IMR-90 (cell line): ENCODE results near the gene SLC25A52. TPM values are rescaled to one million over a fixed set of nuclear protein-coding genes. Genes with fewer than 3 reads are reported as not detected.

Experiments
- ATAC-seq: fragments of 200-7000 bp; cut with Tn5 transposase; 2 replicates; pipeline ENCODE4 v1.9.1; 2020; ENCODE audit warnings: low read depth, mild to moderate bottlenecking, moderate library complexity
- BruUV-seq: library from RNA; stranded (reverse); fragments of 400-500 nt; replicated peaks from 2 replicates; lab custom pipeline; 2021; lab: Mats Ljungman, UMichigan
- CTCF ChIA-PET: fragments of 300-600 bp; formaldehyde crosslinking; extraction: SDS; loops from one replicate; lab custom pipeline; 2021; ENCODE audit warnings: antibody characterized with exemption; lab: Yijun Ruan, JAX
- POLR2A ChIA-PET: fragments of 300-600 bp; sonication (Branson Sonifier 250); formaldehyde crosslinking; loops from one replicate; lab custom pipeline; 2022; ENCODE audit warnings: antibody characterized with exemption; ENCODE audit not compliant: unreplicated experiment; lab: Charles Lee
- DNase-seq: peaks from one replicate; pipeline ENCODE4 v3.0.0; 2013
- H2AFZ ChIP-seq: replicated peaks from 2 replicates; pipeline ENCODE3; 2013; ENCODE audit warnings: low read length, mild to moderate bottlenecking; ENCODE audit not compliant: poor library complexity
- H2AK5ac ChIP-seq: 2 replicates; pipeline ENCODE4 v1.6.1; 2013; ENCODE audit warnings: low read depth, low read length, inconsistent platforms
- H2AK9ac ChIP-seq: replicated peaks from 2 replicates; pipeline ENCODE3; 2013; ENCODE audit warnings: mild to moderate bottlenecking, low read depth, low read length, moderate library complexity; ENCODE audit not compliant: poor library complexity
- H2BK120ac ChIP-seq: 2 replicates; pipeline ENCODE4 v1.6.1; 2013; ENCODE audit warnings: low read depth, low read length, inconsistent platforms
- H2BK15ac ChIP-seq: 3 replicates; pipeline ENCODE4 v1.6.1; 2013; ENCODE audit warnings: low read depth, low read length, inconsistent platforms
- H2BK20ac ChIP-seq: 2 replicates; pipeline ENCODE4 v1.6.1; 2013; ENCODE audit warnings: low read depth, mild to moderate bottlenecking, inconsistent platforms, low read length, moderate library complexity
- H2BK5ac ChIP-seq: 2 replicates; pipeline ENCODE4 v1.6.1; 2013; ENCODE audit warnings: mild to moderate bottlenecking, low read depth, low read length, inconsistent platforms; ENCODE audit not compliant: poor library complexity, severe bottlenecking
- H3K14ac ChIP-seq: replicated peaks from 2 replicates; pipeline ENCODE4 v1.6.1; 2013; ENCODE audit warnings: low read depth, low read length, inconsistent platforms
- H3K18ac ChIP-seq: 2 replicates; pipeline ENCODE4 v1.6.1; 2013; ENCODE audit warnings: low read depth, low read length, control low read depth
- H3K23ac ChIP-seq: 2 replicates; pipeline ENCODE4 v1.6.1; 2013; ENCODE audit warnings: low read depth, low read length, inconsistent platforms
- H3K27ac ChIP-seq: 2 replicates; pipeline ENCODE4 v1.5.1; 2013; ENCODE audit warnings: mild to moderate bottlenecking, control low read depth, low read length; ENCODE audit not compliant: insufficient read depth
- H3K27me3 ChIP-seq: 2 replicates; pipeline ENCODE4 v1.6.1; 2013; ENCODE audit warnings: low read length; ENCODE audit not compliant: control insufficient read depth, insufficient read depth
- H3K36me3 ChIP-seq: 2 replicates; pipeline ENCODE4 v1.6.1; 2013; ENCODE audit warnings: low read length, mixed read lengths; ENCODE audit not compliant: control insufficient read depth, insufficient read depth
- H3K4ac ChIP-seq: 2 replicates; pipeline ENCODE4 v1.6.1; 2013; ENCODE audit warnings: low read depth, low read length, inconsistent platforms
- H3K4me1 ChIP-seq: 2 replicates; pipeline ENCODE4 v1.6.1; 2013; ENCODE audit warnings: low read length, mixed read lengths; ENCODE audit not compliant: control insufficient read depth, insufficient read depth
- H3K4me2 ChIP-seq: 2 replicates; pipeline ENCODE4 v1.6.1; 2013; ENCODE audit warnings: low read depth, mild to moderate bottlenecking, control low read depth, low read length, moderate library complexity
- H3K4me3 ChIP-seq: 2 replicates; pipeline ENCODE4 v1.5.1; 2013; ENCODE audit warnings: low read depth, mild to moderate bottlenecking, control low read depth, low read length, moderate library complexity; ENCODE audit not compliant: insufficient read depth
- H3K56ac ChIP-seq: 2 replicates; pipeline ENCODE4 v1.6.1; 2013; ENCODE audit warnings: low read length, inconsistent platforms; ENCODE audit not compliant: insufficient read depth; ENCODE audit errors: extremely low read depth
- H3K79me1 ChIP-seq, 2 experiments: 2 replicates each; pipeline ENCODE4 v1.6.1; 2013; ENCODE audit warnings: low read length in 2 of 2, inconsistent platforms in 1 of 2, low read depth in 1 of 2
- H3K9ac ChIP-seq: 2 replicates; pipeline ENCODE4 v1.6.1; 2013; ENCODE audit warnings: low read depth, low read length, control low read depth
- H3K9me1 ChIP-seq: 2 replicates; pipeline ENCODE4 v1.6.1; 2013; ENCODE audit warnings: low read length, inconsistent platforms; ENCODE audit not compliant: insufficient read depth
- H3K9me3 ChIP-seq: 2 replicates; pipeline ENCODE4 v1.6.1; 2013; ENCODE audit warnings: low read length; ENCODE audit not compliant: control insufficient read depth, insufficient read depth
- H4K20me1 ChIP-seq: 2 replicates; pipeline ENCODE4 v1.6.1; 2013; ENCODE audit warnings: low read length, inconsistent platforms; ENCODE audit not compliant: insufficient read depth
- H4K5ac ChIP-seq: 2 replicates; pipeline ENCODE4 v1.6.1; 2013; ENCODE audit warnings: mild to moderate bottlenecking, low read depth, low read length, control low read depth
- H4K8ac ChIP-seq, 2 experiments: 2 replicates each; pipeline ENCODE4 v1.6.1; 2013; ENCODE audit warnings: low read depth in 2 of 2, low read length in 2 of 2, control low read depth in 1 of 2, inconsistent platforms in 1 of 2
- H4K91ac ChIP-seq: 2 replicates; pipeline ENCODE4 v1.6.1; 2013; ENCODE audit warnings: low read depth, low read length, inconsistent platforms; ENCODE audit not compliant: insufficient read depth
- CEBPB ChIP-seq: IDR thresholded peaks from 2 replicates; pipeline ENCODE4 v1.6.1; 2012; ENCODE audit warnings: low read depth, low read length, improper control_type of control experiment
- FOS ChIP-seq: fragments of 150-350 bp; IDR thresholded peaks from 2 replicates; pipeline ENCODE4 v1.6.1; 2016; ENCODE audit warnings: low read depth, low read length
- WGBS, 2 experiments: methylation state at CpG; one replicate each; pipeline versions ENCODE4 v1.1.5 to v1.1.7; 2013; ENCODE audit warnings: missing lambda C conversion rate in 2 of 2; ENCODE audit not compliant: insufficient read length in 1 of 2; ENCODE audit errors: extremely low coverage in 2 of 2; 5-methylcytosine and 5-hydroxymethylcytosine counted together
- dilution Hi-C: fragments of 300-500 bp; cut with HindIII; formaldehyde crosslinking; loops from one replicate; pipeline ENCODE4 v1.14.3; 2018; ENCODE audit warnings: low sequenced_read_pairs; ENCODE audit not compliant: unreplicated experiment
- in situ Hi-C: fragments of 300-500 bp; cut with MboI; formaldehyde crosslinking; loops from 3 replicates; pipeline ENCODE4 v1.14.3; 2019; ENCODE audit warnings: low sequenced_read_pairs, inconsistent platforms, mixed read lengths
- intact Hi-C: fragments of 100-400 bp; cut with micrococcal nuclease; formaldehyde crosslinking; loops from 2 replicates; pipeline ENCODE4 v1.10.0; 2022
- polyA plus RNA-seq, 3 experiments: library from polyadenylated mRNA; depleted of rRNA; stranded (reverse); fragments of >200 nt; gene quantifications; 2 replicates each; pipeline ENCODE4 v1.2.3, GENCODE V29; 2012; ENCODE audit warnings: low replicate concordance in 1 of 3
- total RNA-seq: library from RNA; depleted of rRNA; stranded (reverse); fragments of >200 nt; gene quantifications from 2 replicates; pipeline ENCODE4 v1.2.3, GENCODE V29; 2012

SLC25A52 gene
- total and polyA plus RNA-seq, 2 of the 4 experiments (the other 2 are of a cell fraction), result not detected

- no peak overlapping the region for H3K9ac ChIP-seq
- H2BK15ac ChIP-seq, result no peak overlapping the region
- H3K9me3 ChIP-seq, result no peaks in the 10 kb centered on the region
- intact Hi-C loops, result no loop called here
- H2BK5ac ChIP-seq, result no peak overlapping the region
- no peak for ATAC-seq
- H2AFZ ChIP-seq, result no peak overlapping the region
- WGBS, 2 experiments, result no CpG with 5 or more reads among the region's 3 CpGs
- no peak overlapping the region for H3K14ac ChIP-seq
- in situ Hi-C loops, result no loop called here
- H3K27me3 ChIP-seq, result no peaks in the 10 kb centered on the region
- no peak overlapping the region for H4K91ac ChIP-seq
- H4K8ac ChIP-seq, result no peak overlapping the region
- no peak overlapping the region for H2BK120ac ChIP-seq
- BruUV-seq, result no TSS peak
- H3K79me1 ChIP-seq, result no peaks in the 10 kb centered on the region
- dilution Hi-C loops, result no loop called here
- no peak overlapping the region for H3K4me3 ChIP-seq
- no peak overlapping the region for H3K27ac ChIP-seq
- H3K36me3 ChIP-seq, result no peaks in the 10 kb centered on the region
- H2AK5ac ChIP-seq, result no peak overlapping the region
- no peak overlapping the region for H2BK20ac ChIP-seq
- no peak overlapping the region for H4K5ac ChIP-seq
- H3K23ac ChIP-seq, result no peak overlapping the region
- DNase-seq, result no peak
- no peak overlapping the region for H2AK9ac ChIP-seq
- H3K4me2 ChIP-seq, result no peak overlapping the region
- H3K4me1 ChIP-seq, result no peaks in the 10 kb centered on the region
- no peak overlapping the region for H3K18ac ChIP-seq
- ChIA-PET POLR2A (no interaction called here), CTCF (no interaction called here)
- no peak overlapping the region for H3K56ac ChIP-seq
- no peaks in the 10 kb centered on the region for H4K20me1 ChIP-seq
- TF ChIP-seq CEBPB (peak; percentile 59), FOS (no peak)
- H3K9me1 ChIP-seq, result no peaks in the 10 kb centered on the region
- no peak overlapping the region for H3K4ac ChIP-seq
Observed at GRCh38 chr18:31772699-31773098, 12.0 kb upstream of the SLC25A52 start.
